ENCODE data around the gene NCOA7. TPM values are rescaled to one million over a fixed set of nuclear protein-coding genes. Genes with fewer than 3 reads are reported as not detected.

Gene NCOA7
- total and polyA plus RNA-seq, 2 of the 8 experiments (the other 6 are each of a cell fraction or from before 2014, with no cell fraction given): 2.6 to 10.7 TPM

- H3K4me2 ChIP-seq (ENCODE audit: insufficient read depth in 1 of 2, low read depth in 2 of 2, low read length in 2 of 2): no peak overlapping the region
- FAIRE-seq (no peak), DNase-seq (ENCODE audit: low read depth in 1 of 2, low spot score in 2 of 2) (no peak)
- no peaks in the 10 kb centered on the region for H3K36me3 ChIP-seq (ENCODE audit: control insufficient read depth in 2 of 4, insufficient read depth in 4 of 4, low read length in 3 of 4)
- H3K4me1 ChIP-seq (replicated peaks in 1 of 4; ENCODE audit: control insufficient read depth in 3 of 4, insufficient read depth in 4 of 4, low read length in 3 of 4): no peaks in the 10 kb centered on the region
- H2BK120ac ChIP-seq (replicated peaks; ENCODE audit: low read depth, low read length): no peak overlapping the region
- H3K27me3 ChIP-seq (replicated peaks in 1 of 4; ENCODE audit: control insufficient read depth in 3 of 4, extremely low read depth in 1 of 4, insufficient read depth in 3 of 4, low read length in 3 of 4): no peaks in the 10 kb centered on the region
- no peak overlapping the region for H2AK5ac ChIP-seq (ENCODE audit: low read depth, low read length)
- no peak overlapping the region for H2AFZ ChIP-seq (ENCODE audit: low read length)
- no peak overlapping the region for H4K91ac ChIP-seq (replicated peaks; ENCODE audit: insufficient read length, low read length)
- no peak overlapping the region for H3K23ac ChIP-seq (ENCODE audit: insufficient read length)
- H3K23me2 ChIP-seq (ENCODE audit: low read depth, low read length): no peaks in the 10 kb centered on the region
- H3K79me2 ChIP-seq (ENCODE audit: control insufficient read depth in 1 of 2, insufficient read depth in 2 of 2, low read length in 2 of 2): no peaks in the 10 kb centered on the region
- H4K5ac ChIP-seq (ENCODE audit: insufficient read length, low read depth, low read length): no peak overlapping the region
- no peak overlapping the region for H3K4me3 ChIP-seq (ENCODE audit: extremely low read depth in 1 of 4, insufficient read depth in 2 of 4, low read depth in 3 of 4, low read length in 4 of 4)
- no peak overlapping the region for H3K27ac ChIP-seq (ENCODE audit: low read depth, low read length)
- whole genome bisulfite sequencing, 2 experiments (ENCODE audit: extremely low coverage in 1 of 2, insufficient coverage in 1 of 2, insufficient read length in 1 of 2, insufficient replicate concordance in 2 of 2, low coverage in 1 of 2, low lambda C conversion rate in 2 of 2, missing lambda C conversion rate in 1 of 2): 92% methylated on average over 1 of the region's 1 CpG; no CpG with 5 or more reads in 1 of the 2 experiments
- H2BK20ac ChIP-seq (ENCODE audit: low read length): no peak overlapping the region
- H3K56ac ChIP-seq (replicated peaks; ENCODE audit: insufficient read length, low read depth, low read length): no peak overlapping the region
- TF ChIP-seq SRF (IDR thresholded peaks at IDR 0.05; ENCODE audit: low read depth, low read length) (no peak), SP1 (IDR thresholded peaks at IDR 0.05; ENCODE audit: low read depth, low read length) (no peak), JUND (IDR thresholded peaks at IDR 0.05; ENCODE audit: low read length) (no peak), NANOG (IDR thresholded peaks at IDR 0.05; ENCODE audit: insufficient read depth, low read depth, low read length, poor library complexity, severe bottlenecking) (no peak), CTBP2 (IDR thresholded peaks at IDR 0.05; ENCODE audit: borderline replicate concordance, insufficient read depth, insufficient read length, low read length) (no peak), CBX5 (IDR thresholded peaks at IDR 0.05; ENCODE audit: low read depth, low read length) (no peak), JUN (IDR thresholded peaks at IDR 0.05; ENCODE audit: low read depth, low read length) (no peak)
- ChIA-PET CTCF (ENCODE audit: partially characterized antibody) (interaction anchor here (0.6 to 2.8 kb wide), 4 partner anchors 17 to 866 kb away, joined by 3 to 10 read pairs (median 3); no protein-coding TSS in a partner anchor), POLR2A (ENCODE audit: partially characterized antibody) (no interaction called here)
- H3K9ac ChIP-seq (replicated peaks in 1 of 4; ENCODE audit: extremely low read depth in 1 of 4, low read depth in 3 of 4, low read length in 3 of 4): no peak overlapping the region
- H2BK5ac ChIP-seq (ENCODE audit: low read depth, low read length): no peak overlapping the region
- H2BK15ac ChIP-seq (ENCODE audit: low read length): no peak overlapping the region
- no peak overlapping the region for H3K14ac ChIP-seq (ENCODE audit: insufficient read length)
- no peak overlapping the region for H3K4ac ChIP-seq (replicated peaks; ENCODE audit: insufficient read length, low read depth, low read length)
- no peaks in the 10 kb centered on the region for H3K79me1 ChIP-seq (ENCODE audit: low read depth, low read length)
- no peaks in the 10 kb centered on the region for H3K9me3 ChIP-seq (ENCODE audit: insufficient read depth in 2 of 2, low read depth in 1 of 2, low read length in 1 of 2)
- no peak overlapping the region for H4K8ac ChIP-seq (ENCODE audit: extremely low read depth, insufficient read depth, low read length)
- H2BK12ac ChIP-seq (ENCODE audit: low read depth, low read length): no peak overlapping the region
- H4K20me1 ChIP-seq (replicated peaks in 1 of 2; ENCODE audit: control insufficient read depth in 1 of 2, insufficient read depth in 2 of 2, low read length in 2 of 2): no peaks in the 10 kb centered on the region
- H3K18ac ChIP-seq (ENCODE audit: extremely low read depth, low read length): no peak overlapping the region
These were observed 49.1 kb downstream of the NCOA7 start for GRCh38 chr6:125839879-125840278.
